ENCODE data around the gene MDM2.

MDM2 gene

GRCh38 chr12:68893741-68894140 lies 85.8 kb downstream of the MDM2 start:
- Histone ChIP-seq H3F3A (ENCODE audit: insufficient read depth, low read length) (no peaks in the 10 kb centered on the region), H3K27me3 (ENCODE audit: insufficient read depth, low read length) (no peaks in the 10 kb centered on the region), H3K4me2 (ENCODE audit: low read length) (no peak overlapping the region), H3K9me2 (ENCODE audit: low read depth, low read length) (no peaks in the 10 kb centered on the region), H3K4me3 (ENCODE audit: low read depth, low read length, poor library complexity, severe bottlenecking) (no peak overlapping the region), H3K79me2 (ENCODE audit: insufficient read depth, low read length) (no peaks in the 10 kb centered on the region), H3K36me3 (ENCODE audit: insufficient read depth, low read length) (no peaks in the 10 kb centered on the region), H4K20me1 (ENCODE audit: insufficient read depth, low read length) (no peaks in the 10 kb centered on the region), H2AFZ (ENCODE audit: low read length) (no peak overlapping the region), H3K4me1 (ENCODE audit: insufficient read depth, low read length, severe bottlenecking) (peaks cover 23% of the 10 kb centered on the region), H3K9me3 (ENCODE audit: low read length) (no peaks in the 10 kb centered on the region), H3K27ac (ENCODE audit: low read depth, low read length, poor library complexity, severe bottlenecking) (no peak overlapping the region), H3K9ac (ENCODE audit: low read length) (no peak overlapping the region)
- TF ChIP-seq CTCF (IDR thresholded peaks at IDR 0.05; ENCODE audit: low read length) (no peak), EZH2 (IDR thresholded peaks at IDR 0.05; ENCODE audit: borderline replicate concordance, low read length) (no peak)

- no peaks in the 10 kb centered on the region for H3K27me3 ChIP-seq (ENCODE audit: insufficient read depth, low read length)
- no peaks in the 10 kb centered on the region for H3K36me3 ChIP-seq (ENCODE audit: insufficient read depth, low read length)
- H3K4me1 ChIP-seq (ENCODE audit: insufficient read depth, low read length, severe bottlenecking), result peaks cover 22% of the 10 kb centered on the region
- no peak overlapping the region for H3K27ac ChIP-seq (ENCODE audit: low read depth, low read length, poor library complexity, severe bottlenecking)
- no peaks in the 10 kb centered on the region for H3K9me2 ChIP-seq (ENCODE audit: low read depth, low read length)
- no peaks in the 10 kb centered on the region for H3K79me2 ChIP-seq (ENCODE audit: insufficient read depth, low read length)
- H3K4me2 ChIP-seq (ENCODE audit: low read length), result no peak overlapping the region
- H3K9ac ChIP-seq (ENCODE audit: low read length), result no peak overlapping the region
- TF ChIP-seq EZH2 (IDR thresholded peaks at IDR 0.05; ENCODE audit: borderline replicate concordance, low read length), result no peak
- no peak for TF ChIP-seq CTCF (IDR thresholded peaks at IDR 0.05; ENCODE audit: low read length)
- H3K9me3 ChIP-seq (ENCODE audit: low read length), result no peaks in the 10 kb centered on the region
- no peak overlapping the region for H2AFZ ChIP-seq (ENCODE audit: low read length)
- no peaks in the 10 kb centered on the region for H4K20me1 ChIP-seq (ENCODE audit: insufficient read depth, low read length)
- no peaks in the 10 kb centered on the region for H3F3A ChIP-seq (ENCODE audit: insufficient read depth, low read length)
- H3K4me3 ChIP-seq (ENCODE audit: low read depth, low read length, poor library complexity, severe bottlenecking), result no peak overlapping the region
These were observed 86.4 kb downstream of the MDM2 start for GRCh38 chr12:68894276-68894855.

- H3K27ac ChIP-seq (ENCODE audit: low read depth, low read length, poor library complexity, severe bottlenecking), result no peak overlapping the region
- no peak for TF ChIP-seq EZH2 (IDR thresholded peaks at IDR 0.05; ENCODE audit: borderline replicate concordance, low read length)
- TF ChIP-seq CTCF (IDR thresholded peaks at IDR 0.05; ENCODE audit: low read length), result no peak
- no peak overlapping the region for H3K4me3 ChIP-seq (ENCODE audit: low read depth, low read length, poor library complexity, severe bottlenecking)
- H3F3A ChIP-seq (ENCODE audit: insufficient read depth, low read length), result no peaks in the 10 kb centered on the region
- no peak overlapping the region for H2AFZ ChIP-seq (ENCODE audit: low read length)
- no peak overlapping the region for H3K4me2 ChIP-seq (ENCODE audit: low read length)
- no peaks in the 10 kb centered on the region for H3K79me2 ChIP-seq (ENCODE audit: insufficient read depth, low read length)
- no peaks in the 10 kb centered on the region for H4K20me1 ChIP-seq (ENCODE audit: insufficient read depth, low read length)
- H3K27me3 ChIP-seq (ENCODE audit: insufficient read depth, low read length), result no peaks in the 10 kb centered on the region
- H3K4me1 ChIP-seq (ENCODE audit: insufficient read depth, low read length, severe bottlenecking), result peaks cover 7% of the 10 kb centered on the region
- H3K9me3 ChIP-seq (ENCODE audit: low read length), result no peaks in the 10 kb centered on the region
- no peaks in the 10 kb centered on the region for H3K36me3 ChIP-seq (ENCODE audit: insufficient read depth, low read length)
- H3K9me2 ChIP-seq (ENCODE audit: low read depth, low read length), result no peaks in the 10 kb centered on the region
- H3K9ac ChIP-seq (ENCODE audit: low read length), result no peak overlapping the region
These were observed 89.0 kb downstream of the MDM2 start for GRCh38 chr12:68896881-68897540.

All from OCI-LY1 (cell line).